Adrenal gland (tissue), 5 donors: Measurements from ENCODE around the gene FAM131C.

Source experiments
- CTCF ChIP-seq, 6 experiments: fragments of 450-650 bp in 4 of 6; fragments of 200-600 bp in 2 of 6; sonication (generic) in 1 of 6; IDR thresholded peaks; 1 replicate in 5 of 6; 2 replicates in 1 of 6; pipeline versions ENCODE4 v1.5.1 to v1.8.0; 2016 to 2021; ENCODE audit warnings: antibody characterized with exemption in 6 of 6, mild to moderate bottlenecking in 2 of 6, moderate library complexity in 1 of 6
- POLR2A ChIP-seq, 2 donors: fragments of 450-650 bp; IDR thresholded peaks; one replicate each; pipeline ENCODE4 v1.6.1; 2017; ENCODE audit warnings: antibody characterized with exemption in 2 of 2, mild to moderate bottlenecking in 2 of 2, moderate library complexity in 1 of 2
- donor health status: DM: no; HTN: no; CAD: no.

DNA sequence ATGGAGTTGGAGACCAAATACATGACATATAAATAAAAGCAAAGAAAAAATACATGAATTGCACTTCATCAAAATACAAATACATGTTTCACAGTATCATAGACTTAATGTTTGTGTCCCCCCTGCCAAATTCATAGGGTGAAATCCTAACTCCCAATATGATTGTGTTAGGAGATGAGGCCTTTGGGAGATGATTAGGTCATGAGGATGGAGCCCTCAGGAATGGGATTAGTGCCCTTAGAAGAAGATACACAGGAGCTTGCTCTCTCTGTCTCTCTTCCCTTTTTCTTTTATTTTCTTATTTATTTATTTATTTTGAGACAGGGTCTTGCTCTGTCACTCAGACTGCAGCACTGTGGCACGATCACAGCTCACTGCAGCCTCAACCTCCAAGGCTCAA is 26.0 kb upstream of the FAM131C start:
- no peak for TF ChIP-seq CTCF (IDR thresholded peaks at IDR 0.05)
- no peak for TF ChIP-seq POLR2A (IDR thresholded peaks at IDR 0.05)
